Stomach (tissue), 19 donors: ENCODE results near the gene BABAM1. TPM values are rescaled to one million over a fixed set of nuclear protein-coding genes. Genes with fewer than 3 reads are reported as not detected.

ENCODE experiments used
- DNase-seq, 2 donors: peaks; one replicate each; pipeline versions ENCODE4 v3.0.0 to v3.0.0-alpha.2; 2013 to 2019
- H3K27ac ChIP-seq, 5 donors: fragments of 200-600 bp in 4 of 5; sonication (generic) in 4 of 5; one replicate each; pipeline ENCODE4 v1.5.1; 2013 to 2019; ENCODE audit warnings: mild to moderate bottlenecking in 1 of 5, moderate library complexity in 1 of 5
- H3K27me3 ChIP-seq, 3 donors: fragments of 200-600 bp; sonication (generic); one replicate each; pipeline ENCODE4 v1.5.1; 2017 to 2019; ENCODE audit warnings: mixed run types in 1 of 3
- H3K36me3 ChIP-seq, 4 donors: fragments of 200-600 bp; sonication (generic); 1 replicate in 3 of 4; 2 replicates in 1 of 4; pipeline ENCODE4 v1.5.1; 2016 to 2019
- H3K4me1 ChIP-seq, 4 donors: fragments of 200-600 bp; sonication (generic); one replicate each; pipeline ENCODE4 v1.5.1; 2016 to 2019
- H3K4me3 ChIP-seq, 4 donors: fragments of 200-600 bp; sonication (generic) in 3 of 4; one replicate each; pipeline ENCODE4 v1.5.1; 2016 to 2019; ENCODE audit warnings: mild to moderate bottlenecking in 1 of 4
- H3K9me3 ChIP-seq, 4 donors: fragments of 200-600 bp; sonication (generic); one replicate each; pipeline ENCODE4 v1.5.1; 2016 to 2019
- CTCF ChIP-seq, 7 experiments: fragments of 450-650 bp in 4 of 7; fragments of 200-600 bp in 3 of 7; sonication (generic) in 3 of 7; IDR thresholded peaks; one replicate each; pipeline ENCODE4 v1.5.1; 2016 to 2019; ENCODE audit warnings: antibody characterized with exemption in 7 of 7, control low read depth in 2 of 7, mild to moderate bottlenecking in 1 of 7
- EP300 ChIP-seq: sonication (generic); formaldehyde crosslinking; IDR thresholded peaks from one replicate; pipeline ENCODE4 v1.6.1; 2017; ENCODE audit warnings: antibody characterized with exemption
- POLR2A ChIP-seq, 4 donors: fragments of 450-650 bp; IDR thresholded peaks; one replicate each; pipeline ENCODE4 v1.6.1; 2016; ENCODE audit warnings: antibody characterized with exemption in 4 of 4, control low read depth in 2 of 4, mild to moderate bottlenecking in 1 of 4, moderate library complexity in 1 of 4
- POLR2AphosphoS5 ChIP-seq, 3 donors: sonication (generic); formaldehyde crosslinking; IDR thresholded peaks; one replicate each; pipeline ENCODE4 v1.6.1; 2016; ENCODE audit warnings: antibody characterized with exemption in 3 of 3
- WGBS, 5 donors: extraction: QIAGEN DNeasy Blood & Tissue Kit in 3 of 5; methylation state at CpG; one replicate each; pipeline versions ENCODE4 v1.1.5 to v1.1.7; 2013 to 2018; 5-methylcytosine and 5-hydroxymethylcytosine counted together
- intact Hi-C: fragments of 100-400 bp; cut with DNase I; formaldehyde crosslinking; loops from one replicate; pipeline ENCODE4 v1.15.1; 2023; ENCODE audit warnings: low total_unique reads
- long read RNA-seq, 10 donors: transcript quantifications; one replicate each; lab custom pipeline, GENCODE V29; 2026
- polyA plus RNA-seq, 3 donors: library from polyadenylated mRNA; stranded (reverse); fragments of 200-250 nt; gene quantifications; one replicate each; pipeline ENCODE4 v1.2.3, GENCODE V29; 2013
- total RNA-seq, 5 donors: library from RNA; depleted of rRNA; stranded (reverse); fragments of >200 nt; gene quantifications; one replicate each; pipeline versions ENCODE4 v1.1.0 to v1.2.3, GENCODE V29; 2014 to 2016
- donor health status: healthy with polysubstance abuse.
- donor health status: Bipolar disorder and iron deficiency.
- donor health status: healthy.

The BABAM1 gene
- total RNA-seq (100 to 1,000 TPM in 2 of 5 donors, 10 to 100 TPM in 3; 26.2 to 146 (median 59.7) TPM), polyA plus RNA-seq (10 to 100 TPM; 66.3 to 87.1 (median 79.9) TPM)
- long read RNA-seq, donor 1, partial matches to known transcripts = 0 of 7 reads
- long read RNA-seq, donor 1, other reads (novel, unspliced or antisense) = 0 of 7 reads
- long read RNA-seq, donor 2, transcript BABAM1-208 (9 exons, 1,470 nt) = major isoform, 12 of 15 reads
- long read RNA-seq, donor 2, partial matches to known transcripts = 0 of 15 reads
- long read RNA-seq, donor 2, other reads (novel, unspliced or antisense) = 0 of 15 reads
- long read RNA-seq, donor 3, transcript BABAM1-208 (9 exons, 1,470 nt) = major isoform, 10 of 13 reads
- long read RNA-seq, donor 3, partial matches to known transcripts = 0 of 13 reads
- long read RNA-seq, donor 3, other reads (novel, unspliced or antisense) = 0 of 13 reads
- long read RNA-seq, donor 4, partial matches to known transcripts = 0 of 2 reads
- long read RNA-seq, donor 4, other reads (novel, unspliced or antisense) = 0 of 2 reads
- long read RNA-seq, donor 5, transcript BABAM1-208 (9 exons, 1,470 nt) = major isoform, 21 of 28 reads
- long read RNA-seq, donor 5, partial matches to known transcripts = 0 of 28 reads
- long read RNA-seq, donor 5, other reads (novel, unspliced or antisense) = 0 of 28 reads
- long read RNA-seq, donor 6, transcript BABAM1-208 (9 exons, 1,470 nt) = major isoform, 36 of 62 reads
- long read RNA-seq, donor 6, transcript BABAM1-201 (9 exons, 1,472 nt) = minor isoform, 10 of 62 reads
- long read RNA-seq, donor 6, partial matches to known transcripts = 11 of 62 reads
- long read RNA-seq, donor 6, other reads (novel, unspliced or antisense) = 0 of 62 reads
- long read RNA-seq, donor 7, transcript BABAM1-208 (9 exons, 1,470 nt) = major isoform, 21 of 24 reads
- long read RNA-seq, donor 7, partial matches to known transcripts = 0 of 24 reads
- long read RNA-seq, donor 7, other reads (novel, unspliced or antisense) = 0 of 24 reads
- long read RNA-seq, donor 8, transcript BABAM1-208 (9 exons, 1,470 nt) = major isoform, 12 of 23 reads
- long read RNA-seq, donor 8, partial matches to known transcripts = 5 of 23 reads
- long read RNA-seq, donor 8, other reads (novel, unspliced or antisense) = 0 of 23 reads
- long read RNA-seq, donor 9, transcript BABAM1-208 (9 exons, 1,470 nt) = major isoform, 14 of 20 reads
- long read RNA-seq, donor 9, partial matches to known transcripts = 0 of 20 reads
- long read RNA-seq, donor 9, other reads (novel, unspliced or antisense) = 0 of 20 reads
- long read RNA-seq, donor 10, partial matches to known transcripts = 0 of 6 reads
- long read RNA-seq, donor 10, other reads (novel, unspliced or antisense) = 0 of 6 reads

DNA sequence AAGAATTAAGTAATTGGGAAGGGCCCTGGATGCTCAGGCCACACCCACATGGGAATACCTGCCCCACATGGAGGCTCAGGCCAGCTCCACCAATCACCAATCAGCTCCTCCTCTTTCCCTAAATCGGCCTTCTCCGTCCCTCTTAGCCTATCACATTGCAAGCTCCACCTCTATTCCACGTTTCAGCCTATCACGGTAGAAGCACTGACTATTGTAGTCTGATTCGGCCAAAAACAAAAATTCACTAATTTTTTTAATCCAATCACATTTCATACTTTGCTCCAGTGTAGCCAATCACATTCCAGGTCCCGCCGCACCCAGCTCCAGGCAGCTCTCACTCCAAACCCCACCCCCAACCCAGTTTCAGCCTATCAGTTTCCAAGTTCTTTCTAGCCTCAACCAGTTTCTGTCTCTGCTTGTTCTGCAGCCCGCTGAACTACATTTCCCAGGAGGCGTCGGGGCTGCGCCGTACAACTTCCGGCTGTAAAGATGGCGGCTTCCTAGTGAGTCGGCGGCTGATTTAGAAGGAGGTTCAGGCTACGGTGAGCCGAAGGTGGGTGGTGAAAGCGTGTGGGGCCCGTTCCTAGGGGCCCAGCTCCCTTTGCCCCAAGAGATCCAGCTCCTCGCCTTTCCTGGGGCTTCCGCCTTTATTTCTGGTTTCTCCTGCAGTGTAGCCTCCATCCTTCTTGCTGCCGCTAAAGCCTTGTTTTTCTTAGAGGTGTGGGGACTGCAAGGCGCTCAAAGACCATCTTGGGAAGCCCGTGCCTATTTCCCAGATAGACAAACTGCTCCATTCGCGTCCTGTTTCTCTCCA, at the start of gene BABAM1:
TSS of gene BABAM1 (plus strand) at position 469 of the 814 bp plus-strand sequence. CDS start 1,364 bp downstream, outside the sequence.
- Histone ChIP-seq H3K27me3 (no peaks in the 10 kb centered on the region), H3K36me3 (peaks cover 14 to 36% (median 36%) of the 10 kb centered on the region in 4 donors), H3K9me3 (no peaks in the 10 kb centered on the region), H3K4me3 (peak within 1 kb of the TSS; percentile 69 to 82 (median 78)), H3K27ac (peak within 1 kb of the TSS; percentile 38 to 84 (median 77)), H3K4me1 (peaks cover 6 to 20% (median 17%) of the 10 kb centered on the region in 4 donors)
- TF ChIP-seq POLR2A (IDR thresholded peaks at IDR 0.05) = no peak
- peak; percentile 55 to 77 (median 64) for TF ChIP-seq POLR2AphosphoS5 (IDR thresholded peaks at IDR 0.05)
- no peak for TF ChIP-seq EP300
- TF ChIP-seq CTCF (IDR thresholded peaks at IDR 0.05) = no peak
- 0 to 1% (median 0%) methylated on average over 27 of the region's 27 CpGs for WGBS, 5 donors
- intact Hi-C loops = no loop called here
- peak; percentile 96 to 99 for DNase-seq

- intact Hi-C loops = no loop called here
- no peaks in the 10 kb centered on the region for H3K9me3 ChIP-seq
These were observed 48.0 kb upstream of the BABAM1 start for GRCh38 chr19:17219286-17219685.

DNA sequence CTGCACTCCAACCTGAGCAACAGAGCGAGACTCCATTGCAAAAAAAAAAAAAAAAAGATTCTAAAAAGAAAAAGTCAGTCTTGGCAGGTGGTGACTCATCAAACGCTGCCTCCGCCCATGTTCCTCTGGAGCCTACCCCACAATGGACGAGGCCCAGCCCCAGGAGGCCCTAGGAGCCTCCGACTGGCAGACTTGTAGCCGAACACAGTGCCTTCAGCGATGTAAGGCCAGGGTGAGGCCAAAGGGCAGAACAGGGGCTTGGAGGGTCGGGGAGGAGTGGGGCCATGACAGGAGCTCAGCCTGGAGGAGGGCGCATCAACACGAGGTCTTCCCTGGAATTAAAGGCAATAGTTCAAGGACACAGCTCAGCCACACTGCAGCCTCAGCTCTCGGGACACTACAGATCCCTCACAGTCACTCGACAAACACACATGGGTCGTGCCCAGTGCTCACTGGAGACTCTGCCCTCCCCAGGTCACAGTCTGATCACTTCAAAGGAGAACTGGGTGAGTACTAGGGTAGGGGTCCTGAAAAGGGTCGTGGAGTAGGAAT, 47.0 kb upstream of the BABAM1 start:
- WGBS, 5 donors = 31 to 42% (median 33%) methylated on average over 13 to 14 of the region's 14 CpGs
- intact Hi-C loops = no loop called here
- no peak for TF ChIP-seq POLR2A (IDR thresholded peaks at IDR 0.05)
- no peak for TF ChIP-seq EP300
- no peak for TF ChIP-seq POLR2AphosphoS5 (IDR thresholded peaks at IDR 0.05)
- no peak for TF ChIP-seq CTCF (IDR thresholded peaks at IDR 0.05)
- DNase-seq = peak in 1 of 2 donors; percentile 82
- H3K4me3 ChIP-seq = no peak overlapping the region
- no peaks in the 10 kb centered on the region for H3K27me3 ChIP-seq
- H3K4me1 ChIP-seq = peaks cover 7 to 24% (median 18%) of the 10 kb centered on the region in 4 donors
- H3K36me3 ChIP-seq = peaks cover 13 to 30% (median 25%) of the 10 kb centered on the region in 4 donors
- no peaks in the 10 kb centered on the region for H3K9me3 ChIP-seq
- peak overlapping the region in 3 of 5 donors; percentile 16 to 39 (median 34) for H3K27ac ChIP-seq

More at GRCh38 chr19:17219286-17219685, 48.0 kb upstream of the BABAM1 start:
- no peak for DNase-seq
- TF ChIP-seq EP300 = no peak
- TF ChIP-seq CTCF (IDR thresholded peaks at IDR 0.05) = no peak
- no peak for TF ChIP-seq POLR2A (IDR thresholded peaks at IDR 0.05)
- TF ChIP-seq POLR2AphosphoS5 (IDR thresholded peaks at IDR 0.05) = no peak
- peaks cover 13 to 30% (median 25%) of the 10 kb centered on the region in 4 donors for H3K36me3 ChIP-seq
- no peaks in the 10 kb centered on the region for H3K27me3 ChIP-seq
- H3K27ac ChIP-seq = no peak overlapping the region
- H3K4me3 ChIP-seq = no peak overlapping the region
- 97 to 100% (median 98%) methylated on average over 6 to 8 of the region's 8 CpGs for WGBS, 5 donors
- peaks cover 14 to 29% (median 26%) of the 10 kb centered on the region in 4 donors for H3K4me1 ChIP-seq
